Endothelial cell of umbilical vein (primary cell): ENCODE measurements around the gene MEGF11.

Experiments
- CTCF ChIP-seq, 2 donors: IDR thresholded peaks; 1 replicate in 1 of 2; 2 replicates in 1 of 2; pipeline ENCODE4 v1.5.1; 2011; ENCODE audit warnings: low read length in 2 of 2, mild to moderate bottlenecking in 2 of 2, moderate library complexity in 2 of 2, control low read depth in 1 of 2, inconsistent platforms in 1 of 2, low read depth in 1 of 2; ENCODE audit not compliant: insufficient read depth in 1 of 2; ENCODE audit errors: extremely low read depth in 1 of 2
- JUN ChIP-seq: IDR thresholded peaks from 2 replicates; pipeline ENCODE4 v1.6.1; 2011; ENCODE audit warnings: borderline replicate concordance, low read depth; ENCODE audit not compliant: insufficient read length, insufficient read depth
- MAX ChIP-seq: IDR thresholded peaks from 2 replicates; pipeline ENCODE4 v1.6.1; 2011; ENCODE audit not compliant: insufficient read depth, insufficient read length
- POLR2A ChIP-seq: IDR thresholded peaks from 2 replicates; pipeline ENCODE4 v1.6.1; 2012; ENCODE audit warnings: low read depth, mild to moderate bottlenecking, control low read depth, low read length
- POLR2AphosphoS5 ChIP-seq: IDR thresholded peaks from 2 replicates; pipeline ENCODE4 v1.6.1; 2012; ENCODE audit warnings: low read depth, mild to moderate bottlenecking, control low read depth, low read length, moderate library complexity; ENCODE audit not compliant: insufficient read depth

GRCh38 chr15:66228807-66229735 lies 24.5 kb downstream of the MEGF11 start:
- no peak for TF ChIP-seq POLR2A
- TF ChIP-seq CTCF (IDR thresholded peaks at IDR 0.05; ENCODE audit: extremely low read depth in 1 of 2, insufficient read depth in 1 of 2, low read depth in 1 of 2, low read length in 2 of 2): no peak
- TF ChIP-seq POLR2AphosphoS5: no peak
- no peak for TF ChIP-seq JUN
- no peak for TF ChIP-seq MAX
